RWPE2 (cell line): ENCODE results near the gene MMRN2.

Experiments
- ATAC-seq: fragments of 200-7000 bp; cut with Tn5 transposase; 3 replicates; pipeline ENCODE4 v1.9.1; 2021; ENCODE audit warnings: low read depth
- DNase-seq: peaks from one replicate; pipeline ENCODE4 v3.0.0-alpha.2; 2020; ENCODE audit warnings: low spot score
- H3K27ac ChIP-seq: fragments of 450-650 bp; 2 replicates; pipeline ENCODE4 v1.5.1; 2017; ENCODE audit warnings: mild to moderate bottlenecking; ENCODE audit not compliant: poor library complexity, severe bottlenecking
- H3K27me3 ChIP-seq: fragments of 250-450 bp; sonication (Bioruptor Pico); 2 replicates; pipeline ENCODE4 v1.5.1; 2021; ENCODE audit warnings: mild to moderate bottlenecking, moderate library complexity; ENCODE audit not compliant: insufficient read depth, poor library complexity, severe bottlenecking
- H3K36me3 ChIP-seq: fragments of 250-450 bp; sonication (Bioruptor Pico); 2 replicates; pipeline ENCODE4 v1.5.1; 2020; ENCODE audit warnings: low read depth, mild to moderate bottlenecking, moderate library complexity
- H3K4me1 ChIP-seq: fragments of 250-450 bp; sonication (Bioruptor Pico); 2 replicates; pipeline ENCODE4 v1.5.1; 2021; ENCODE audit warnings: mild to moderate bottlenecking, moderate library complexity; ENCODE audit not compliant: insufficient read depth, poor library complexity, severe bottlenecking
- H3K4me3 ChIP-seq: fragments of 250-450 bp; sonication (Bioruptor Pico); 2 replicates; pipeline ENCODE4 v1.5.1; 2021; ENCODE audit warnings: mild to moderate bottlenecking, moderate library complexity; ENCODE audit not compliant: severe bottlenecking
- H3K9me3 ChIP-seq: fragments of 250-450 bp; sonication (Bioruptor Pico); 2 replicates; pipeline ENCODE4 v1.5.1; 2021; ENCODE audit warnings: mild to moderate bottlenecking, moderate library complexity; ENCODE audit not compliant: severe bottlenecking
- TF ChIP-seq, protein P1 (sequence below): fragments of 450-650 bp; IDR thresholded peaks from one replicate; pipeline ENCODE4 v1.5.1; 2017; ENCODE audit warnings: mild to moderate bottlenecking, moderate library complexity; ENCODE audit not compliant: poor library complexity, severe bottlenecking

MMRN2 gene

GRCh38 chr10:86900955-86901354 is 56.5 kb downstream of the MMRN2 start:
- ATAC-seq (no peak), DNase-seq (no peak)
- H3K27me3 ChIP-seq = no peaks in the 10 kb centered on the region
- H3K27ac ChIP-seq = no peak overlapping the region
- no peak overlapping the region for H3K4me3 ChIP-seq
- TF ChIP-seq, protein P1, sequence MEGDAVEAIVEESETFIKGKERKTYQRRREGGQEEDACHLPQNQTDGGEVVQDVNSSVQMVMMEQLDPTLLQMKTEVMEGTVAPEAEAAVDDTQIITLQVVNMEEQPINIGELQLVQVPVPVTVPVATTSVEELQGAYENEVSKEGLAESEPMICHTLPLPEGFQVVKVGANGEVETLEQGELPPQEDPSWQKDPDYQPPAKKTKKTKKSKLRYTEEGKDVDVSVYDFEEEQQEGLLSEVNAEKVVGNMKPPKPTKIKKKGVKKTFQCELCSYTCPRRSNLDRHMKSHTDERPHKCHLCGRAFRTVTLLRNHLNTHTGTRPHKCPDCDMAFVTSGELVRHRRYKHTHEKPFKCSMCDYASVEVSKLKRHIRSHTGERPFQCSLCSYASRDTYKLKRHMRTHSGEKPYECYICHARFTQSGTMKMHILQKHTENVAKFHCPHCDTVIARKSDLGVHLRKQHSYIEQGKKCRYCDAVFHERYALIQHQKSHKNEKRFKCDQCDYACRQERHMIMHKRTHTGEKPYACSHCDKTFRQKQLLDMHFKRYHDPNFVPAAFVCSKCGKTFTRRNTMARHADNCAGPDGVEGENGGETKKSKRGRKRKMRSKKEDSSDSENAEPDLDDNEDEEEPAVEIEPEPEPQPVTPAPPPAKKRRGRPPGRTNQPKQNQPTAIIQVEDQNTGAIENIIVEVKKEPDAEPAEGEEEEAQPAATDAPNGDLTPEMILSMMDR = no peak
- peaks cover 41% of the 10 kb centered on the region for H3K36me3 ChIP-seq
- no peaks in the 10 kb centered on the region for H3K4me1 ChIP-seq
- H3K9me3 ChIP-seq = no peaks in the 10 kb centered on the region

DNA sequence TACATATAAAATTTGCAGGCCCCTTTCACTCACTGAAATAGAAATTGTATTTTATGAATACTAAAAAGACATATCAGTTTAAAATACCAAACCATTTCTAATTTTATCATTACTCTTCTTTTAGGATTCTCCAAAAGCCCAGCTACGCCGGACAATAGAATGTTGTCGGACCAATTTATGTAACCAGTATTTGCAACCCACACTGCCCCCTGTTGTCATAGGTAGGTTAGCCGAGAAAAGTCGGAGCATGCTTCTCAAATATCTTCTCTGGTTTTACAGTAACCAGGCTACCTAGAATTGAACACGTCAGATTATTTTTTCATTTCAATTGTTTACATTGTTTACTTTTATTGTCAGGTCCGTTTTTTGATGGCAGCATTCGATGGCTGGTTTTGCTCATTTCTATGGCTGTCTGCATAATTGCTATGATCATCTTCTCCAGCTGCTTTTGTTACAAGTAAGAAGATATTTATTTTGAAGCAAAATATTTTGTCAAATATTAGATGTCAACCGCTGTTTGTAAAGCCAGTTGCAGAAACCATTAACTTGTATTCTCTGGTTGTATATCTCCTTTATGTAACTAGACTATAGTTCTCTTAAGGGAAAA is 57.6 kb downstream of the MMRN2 start:
- ATAC-seq (0 out of 3 replicates have a peak, but pooled peaks have one; percentile 42), DNase-seq (no peak)
- no peak overlapping the region for H3K4me3 ChIP-seq
- H3K9me3 ChIP-seq = no peaks in the 10 kb centered on the region
- H3K27me3 ChIP-seq = no peaks in the 10 kb centered on the region
- H3K36me3 ChIP-seq = peaks cover 39% of the 10 kb centered on the region
- no peak overlapping the region for H3K27ac ChIP-seq
- H3K4me1 ChIP-seq = no peaks in the 10 kb centered on the region
- TF ChIP-seq, protein P1 = peak; percentile 78

- ATAC-seq = no peak
- no peak overlapping the region for H3K27ac ChIP-seq
- H3K27me3 ChIP-seq = no peaks in the 10 kb centered on the region
- H3K4me3 ChIP-seq = no peak overlapping the region
- no peaks in the 10 kb centered on the region for H3K9me3 ChIP-seq
- no peak for DNase-seq
- H3K4me1 ChIP-seq = no peaks in the 10 kb centered on the region
- peaks cover 39% of the 10 kb centered on the region for H3K36me3 ChIP-seq
- TF ChIP-seq, protein P1 = no peak
Observed at GRCh38 chr10:86899132-86899531, 58.3 kb downstream of the MMRN2 start.

DNA sequence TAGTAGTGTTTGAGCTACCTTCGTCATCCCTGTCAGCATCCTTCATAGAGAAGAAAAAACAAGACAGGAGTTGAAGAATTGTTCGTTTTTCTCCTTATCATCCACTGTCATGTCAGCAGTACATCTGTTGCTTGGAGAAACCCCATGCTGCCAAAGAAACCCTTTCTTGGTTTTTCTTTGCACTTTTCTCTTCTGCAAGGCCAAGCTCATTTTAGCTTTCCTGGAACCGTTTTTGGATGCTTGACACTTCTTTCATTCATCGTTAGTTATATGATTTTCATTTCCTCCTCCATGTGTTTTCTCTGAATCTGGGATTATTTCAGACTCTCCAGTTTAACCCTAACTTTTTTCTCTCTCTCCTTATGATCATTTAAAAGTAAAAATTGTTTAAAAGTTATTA is 58.9 kb downstream of the MMRN2 start:
- ATAC-seq = no peak
- Histone ChIP-seq H3K4me1 (no peaks in the 10 kb centered on the region), H3K4me3 (no peak overlapping the region), H3K36me3 (peaks cover 36% of the 10 kb centered on the region), H3K27me3 (no peaks in the 10 kb centered on the region), H3K27ac (no peak overlapping the region), H3K9me3 (no peaks in the 10 kb centered on the region)
- DNase-seq = no peak
- TF ChIP-seq, protein P1 = no peak

- Histone ChIP-seq H3K27me3 (no peaks in the 10 kb centered on the region), H3K4me1 (no peaks in the 10 kb centered on the region), H3K4me3 (no peak overlapping the region), H3K9me3 (no peaks in the 10 kb centered on the region), H3K27ac (no peak overlapping the region), H3K36me3 (peaks cover 17% of the 10 kb centered on the region)
- ATAC-seq (no peak), DNase-seq (no peak)
- TF ChIP-seq, protein P1 = no peak
Observed at GRCh38 chr10:86889997-86890396, 67.4 kb downstream of the MMRN2 start.
